EL (cell line): ENCODE data around the gene DYNLT2.

Experiments used
- DNase-seq: peaks from one replicate; pipeline ENCODE4 v3.0.0-alpha.2; 2016

The DYNLT2 gene, protein sequence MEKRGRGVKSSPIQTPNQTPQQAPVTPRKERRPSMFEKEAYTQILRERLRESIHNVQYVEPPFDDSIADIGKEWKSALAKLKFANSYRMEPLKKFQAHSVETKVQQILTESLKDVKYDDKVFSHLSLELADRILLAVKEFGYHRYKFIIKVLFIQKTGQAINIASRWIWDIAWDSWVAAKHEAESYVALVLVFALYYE

DNA sequence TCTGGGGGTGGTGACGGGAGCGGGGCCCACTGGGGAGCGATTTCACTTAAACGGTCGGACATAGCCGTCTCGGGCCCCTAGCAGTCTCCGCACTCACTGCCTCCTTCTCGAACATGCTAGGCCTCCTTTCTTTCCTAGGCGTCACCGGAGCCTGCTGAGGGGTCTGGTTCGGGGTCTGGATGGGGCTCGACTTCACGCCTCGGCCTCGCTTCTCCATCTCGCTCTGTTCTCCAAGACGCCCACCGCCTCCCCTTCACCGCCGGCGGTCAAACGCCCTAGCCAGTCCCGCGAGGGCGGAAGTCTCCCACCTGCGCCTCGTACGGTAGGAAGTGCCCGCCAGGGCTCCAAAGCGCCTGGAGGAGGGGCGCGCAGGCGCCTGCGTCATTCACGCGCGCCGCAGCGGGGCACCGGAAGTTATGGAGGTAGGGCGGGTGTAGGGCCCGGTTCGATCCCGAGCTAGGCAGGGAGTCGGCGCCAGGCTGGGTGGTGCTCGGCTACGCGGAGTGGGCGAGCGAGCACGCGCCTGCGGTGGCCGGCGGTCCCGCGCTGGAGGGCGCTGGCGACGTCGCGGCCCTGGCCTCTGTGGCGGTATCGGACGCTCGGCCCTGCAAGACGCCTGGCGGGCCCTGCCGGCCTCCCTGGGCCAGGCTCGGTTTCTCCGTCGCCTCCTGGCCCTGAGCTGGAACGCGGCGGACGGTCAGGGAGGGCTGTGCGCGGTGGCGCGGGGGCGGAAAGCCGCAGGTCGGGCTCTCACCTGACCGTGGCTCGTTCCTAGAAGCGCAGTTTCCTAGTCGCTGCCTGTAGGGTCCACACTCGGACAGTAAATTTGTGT is at the start of gene DYNLT2, which contains the start of gene ERMARD:
Gene DYNLT2 (minus strand): TSS at position 331 of the 832 bp plus-strand sequence. CDS start 114 bp downstream, at position 217.
Gene ERMARD (plus strand): TSS at position 381 of the 832 bp plus-strand sequence. CDS start 36 bp downstream, at position 417.
- peak; percentile 94 for DNase-seq

- DNase-seq = peak; percentile 68
Measured at GRCh38 chr6:169800668-169801395, 49.5 kb upstream of the DYNLT2 start.

GRCh38 chr6:169800116-169800667 is 48.8 kb upstream of the DYNLT2 start:
- no peak for DNase-seq

GRCh38 chr6:169799474-169799926 is 48.1 kb upstream of the DYNLT2 start:
- no peak for DNase-seq

DNA sequence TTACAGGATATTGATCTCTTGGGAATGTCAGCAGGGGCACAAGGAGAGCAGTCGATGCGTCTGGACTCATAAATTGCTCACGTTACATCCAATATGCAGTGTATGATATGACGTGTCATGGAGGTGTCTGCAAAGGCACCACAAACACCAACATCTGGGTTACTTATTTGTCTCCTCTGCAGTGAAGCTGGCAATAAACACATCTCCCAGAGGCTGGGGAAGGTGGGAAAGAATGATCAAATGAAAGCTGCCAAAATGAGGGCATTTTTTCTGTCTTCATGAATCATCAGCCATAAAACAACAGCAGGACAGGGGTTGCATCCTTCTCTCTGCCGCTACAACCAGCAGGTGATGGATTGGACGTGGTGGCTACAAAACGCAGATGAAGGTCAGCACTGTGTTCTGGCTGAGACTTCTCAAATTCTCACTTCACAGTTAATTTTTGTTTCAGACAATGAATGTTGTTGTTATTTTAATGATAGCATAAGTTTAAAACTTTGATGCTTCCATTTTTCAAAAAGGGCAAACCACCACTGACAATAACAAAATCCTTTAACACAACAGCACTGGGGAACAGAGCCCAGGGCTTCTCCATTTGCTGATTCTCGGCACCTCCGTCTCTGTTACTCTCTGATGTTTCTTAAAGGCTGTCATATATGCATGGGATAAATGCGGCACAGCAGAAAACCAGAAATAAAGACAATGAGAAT is 47.5 kb upstream of the DYNLT2 start:
- no peak for DNase-seq

- no peak for DNase-seq
Measured at GRCh38 chr6:169795196-169795595, 43.8 kb upstream of the DYNLT2 start.

- no peak for DNase-seq
Measured at GRCh38 chr6:169794317-169795055, 43.1 kb upstream of the DYNLT2 start.

- DNase-seq = no peak
Measured at GRCh38 chr6:169793408-169793807, 42.0 kb upstream of the DYNLT2 start.

- DNase-seq = no peak
Measured at GRCh38 chr6:169792306-169793015, 41.1 kb upstream of the DYNLT2 start.

DNA sequence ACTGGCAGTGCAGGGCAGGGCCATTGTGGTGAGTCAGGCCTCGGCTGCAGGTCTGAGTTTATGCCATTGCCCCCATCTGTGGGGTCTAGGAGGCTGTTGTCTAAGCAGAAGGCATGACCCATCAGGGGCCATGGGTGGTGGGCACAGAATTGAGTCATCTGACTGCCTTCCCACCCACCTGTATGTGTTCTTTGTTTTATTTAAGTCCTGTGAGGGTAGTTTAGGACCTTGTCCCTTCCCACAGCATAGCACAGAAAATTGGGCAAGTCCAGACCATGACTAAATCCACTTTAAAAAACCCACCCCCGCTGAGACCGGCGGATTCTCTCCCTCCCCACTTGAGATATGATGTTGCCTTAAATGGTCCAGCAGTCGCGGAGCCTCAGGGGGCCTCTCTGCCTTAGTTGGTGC is 40.4 kb upstream of the DYNLT2 start:
- no peak for DNase-seq

DNA sequence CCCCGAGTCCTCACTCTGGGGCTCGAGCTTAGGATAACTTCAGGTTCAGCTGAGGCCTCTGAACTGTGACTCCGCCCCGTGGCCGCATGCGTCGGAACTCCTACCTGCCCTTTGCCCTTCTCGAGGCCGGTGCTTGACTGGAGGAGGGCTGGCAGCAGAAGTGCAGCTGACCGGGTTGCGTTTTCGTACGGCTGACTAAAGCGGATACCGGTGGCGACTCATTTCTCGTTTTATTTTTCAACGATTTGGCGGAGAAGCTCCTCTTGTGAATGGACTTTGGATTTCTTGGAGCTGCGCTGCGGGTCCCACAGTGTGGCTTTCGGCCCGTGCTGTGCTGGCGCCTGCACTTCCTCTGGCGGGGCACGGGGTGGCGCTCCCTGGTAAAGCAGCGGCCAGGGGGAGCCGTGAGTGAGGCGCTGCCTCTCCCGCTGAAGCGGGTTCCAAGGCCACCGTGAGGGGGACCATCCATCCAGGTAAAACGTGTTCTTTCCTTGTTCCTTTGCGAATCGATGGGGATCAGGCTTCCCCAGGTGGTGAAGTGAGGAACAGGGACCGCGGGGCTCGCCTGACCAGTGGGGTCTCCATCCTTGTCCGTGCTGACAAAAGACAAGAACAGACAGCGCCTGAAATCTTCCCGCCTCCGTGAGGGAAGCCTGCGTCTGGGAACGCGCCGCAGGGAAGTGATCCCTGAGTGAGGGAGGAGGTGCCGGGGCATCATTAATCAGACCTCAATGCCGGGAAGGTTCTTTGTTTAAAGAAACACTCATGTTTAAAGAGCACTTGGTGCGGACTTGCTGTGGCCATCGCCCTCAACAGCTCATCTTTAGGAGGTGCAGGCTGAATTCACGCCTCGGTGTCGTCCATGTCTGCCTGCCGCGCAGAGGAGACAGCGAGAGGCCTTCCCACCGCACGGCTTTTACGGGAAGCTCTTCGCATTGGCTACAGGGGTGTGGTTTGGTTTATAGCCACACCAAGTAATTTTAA is 38.9 kb upstream of the DYNLT2 start:
- peak; percentile 83 for DNase-seq

GRCh38 chr6:169789146-169789943 is 38.0 kb upstream of the DYNLT2 start:
- no peak for DNase-seq

GRCh38 chr6:169788809-169789145 is 37.4 kb upstream of the DYNLT2 start:
- no peak for DNase-seq

DNA sequence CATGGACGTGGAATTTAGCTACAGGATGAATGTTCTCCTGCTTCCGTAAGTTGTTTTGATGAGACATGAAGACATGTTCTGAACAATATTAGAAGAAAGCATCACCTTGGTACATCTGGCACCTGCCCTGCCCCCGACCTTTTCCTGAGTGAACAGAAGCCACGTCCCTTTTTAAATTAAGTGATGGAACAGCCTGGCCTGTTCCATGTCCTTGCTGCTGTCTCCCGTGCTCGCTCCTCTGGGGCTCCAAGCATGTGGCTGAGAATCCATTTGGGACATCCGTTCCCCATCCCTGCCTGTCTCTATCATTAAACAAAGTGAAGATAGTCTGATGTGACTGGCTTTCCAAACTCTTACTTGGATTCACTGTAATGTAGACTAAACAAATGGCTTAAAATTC is 36.4 kb upstream of the DYNLT2 start:
- no peak for DNase-seq

GRCh38 chr6:169786349-169786748 is 35.0 kb upstream of the DYNLT2 start:
- no peak for DNase-seq

DNA sequence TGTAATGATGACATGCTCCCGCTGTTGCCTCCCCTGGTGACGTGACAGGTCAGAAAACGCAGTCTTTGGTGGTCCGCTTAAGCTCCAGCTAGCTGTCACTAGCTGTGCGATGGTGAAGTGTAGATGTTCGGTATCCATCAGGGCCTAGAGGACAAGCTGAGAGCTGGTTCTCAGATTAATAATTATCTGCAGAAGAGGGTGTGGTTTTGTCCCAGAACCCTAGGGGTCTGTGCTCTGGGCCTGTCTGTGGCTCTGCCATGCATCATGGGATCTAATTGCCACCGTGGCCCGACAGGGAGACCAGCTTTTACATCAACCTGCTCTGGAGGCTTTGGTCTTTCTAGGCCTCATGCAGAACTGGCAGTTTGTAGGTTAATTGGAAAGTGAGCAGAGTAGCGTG is 34.2 kb upstream of the DYNLT2 start:
- no peak for DNase-seq

DNA sequence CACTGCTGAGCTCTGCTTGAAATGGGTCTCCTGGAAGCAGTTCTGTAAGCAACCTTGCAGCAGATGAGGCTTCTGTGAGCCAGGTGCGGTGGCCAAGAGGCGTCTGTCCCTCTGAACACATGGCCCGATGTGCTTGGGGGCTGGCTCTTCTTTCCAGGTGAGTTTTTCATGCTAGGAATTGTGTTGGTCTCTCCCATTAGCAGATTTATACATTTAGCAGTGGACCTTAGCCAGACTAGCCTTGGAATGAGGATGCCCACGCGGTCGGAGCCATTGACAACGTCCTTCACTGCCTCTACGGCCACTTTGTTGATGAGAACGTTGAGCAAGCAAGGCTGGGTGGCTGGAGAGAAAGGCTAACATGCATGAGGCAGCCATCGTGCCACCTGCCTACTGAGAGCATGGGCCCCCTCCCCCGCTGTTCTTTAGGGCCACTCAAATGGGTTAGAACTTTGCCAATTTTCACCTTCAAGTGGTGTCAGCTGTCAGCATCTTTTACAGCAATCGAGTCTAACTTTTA is 33.5 kb upstream of the DYNLT2 start:
- no peak for DNase-seq

- no peak for DNase-seq
Measured at GRCh38 chr6:169783971-169784820, 32.8 kb upstream of the DYNLT2 start.
